Tibial artery (tissue), 4 donors: Measurements from ENCODE around the gene PSTK.

ENCODE experiments used
- DNase-seq, 2 donors: peaks; one replicate each; pipeline ENCODE4 v3.0.0-alpha.2; 2019
- H3K27ac ChIP-seq, 2 donors: fragments of 200-600 bp; sonication (generic) in 1 of 2; 1 replicate in 1 of 2; 2 replicates in 1 of 2; pipeline ENCODE4 v1.5.1; 2018 to 2019; ENCODE audit warnings: mild to moderate bottlenecking in 1 of 2
- H3K27me3 ChIP-seq, 2 donors: fragments of 200-600 bp; sonication (generic) in 1 of 2; one replicate each; pipeline versions ENCODE4 v1.5.1 to v1.6.0; 2016 to 2019
- H3K36me3 ChIP-seq, 3 donors: fragments of 200-600 bp; sonication (generic) in 2 of 3; one replicate each; pipeline ENCODE4 v1.5.1; 2016 to 2019; ENCODE audit warnings: mild to moderate bottlenecking in 2 of 3
- H3K4me1 ChIP-seq, 4 donors: fragments of 200-600 bp; sonication (generic) in 2 of 4; 1 replicate in 3 of 4; 2 replicates in 1 of 4; pipeline ENCODE4 v1.5.1; 2016 to 2019
- H3K4me3 ChIP-seq, 2 donors: fragments of 200-600 bp; sonication (generic) in 1 of 2; 1 replicate in 1 of 2; 2 replicates in 1 of 2; pipeline ENCODE4 v1.5.1; 2018 to 2019; ENCODE audit warnings: mild to moderate bottlenecking in 2 of 2
- H3K9me3 ChIP-seq, 3 donors: fragments of 200-600 bp; sonication (generic) in 1 of 3; one replicate each; pipeline ENCODE4 v1.5.1; 2016 to 2019
- CTCF ChIP-seq, 2 experiments: fragments of 200-600 bp in 1 of 2; fragments of 450-650 bp in 1 of 2; IDR thresholded peaks; one replicate each; pipeline ENCODE4 v1.5.1; 2017 to 2019; ENCODE audit warnings: antibody characterized with exemption in 2 of 2, mild to moderate bottlenecking in 1 of 2, moderate library complexity in 1 of 2
- intact Hi-C: fragments of 100-400 bp; cut with DNase I; formaldehyde crosslinking; loops from one replicate; pipeline ENCODE4 v1.15.0; 2023; ENCODE audit warnings: low total_unique reads

The PSTK gene

GRCh38 chr10:123014772-123015171 is 34.6 kb downstream of the PSTK start:
- no peak for DNase-seq
- Histone ChIP-seq H3K36me3 (peaks cover 0 to 4% (median 0%) of the 10 kb centered on the region in 3 donors), H3K27me3 (no peaks in the 10 kb centered on the region), H3K4me3 (no peak overlapping the region), H3K27ac (no peak overlapping the region), H3K9me3 (no peaks in the 10 kb centered on the region), H3K4me1 (peaks cover 0 to 12% (median 4%) of the 10 kb centered on the region in 4 donors)
- TF ChIP-seq CTCF (IDR thresholded peaks at IDR 0.05) = no peak
- intact Hi-C loops = loop anchor here (10.0 kb wide), 1 partner anchor 60 kb away; the partner anchor contains the start of gene C10orf88

- Histone ChIP-seq H3K9me3 (no peaks in the 10 kb centered on the region), H3K4me3 (no peak overlapping the region), H3K4me1 (peaks cover 0 to 4% (median 0%) of the 10 kb centered on the region in 4 donors), H3K27me3 (no peaks in the 10 kb centered on the region), H3K36me3 (peaks cover 0 to 4% (median 0%) of the 10 kb centered on the region in 3 donors), H3K27ac (no peak overlapping the region)
- DNase-seq = no peak
- intact Hi-C loops = loop anchor here (10.0 kb wide), 1 partner anchor 61 kb away; the partner anchor contains the start of gene C10orf88
- TF ChIP-seq CTCF (IDR thresholded peaks at IDR 0.05) = no peak
Observed at GRCh38 chr10:123016228-123016627, 36.0 kb downstream of the PSTK start.

- H3K4me3 ChIP-seq = no peak overlapping the region
- H3K9me3 ChIP-seq = no peaks in the 10 kb centered on the region
- no peak overlapping the region for H3K27ac ChIP-seq
- intact Hi-C loops = loop anchor here (10.0 kb wide), 1 partner anchor 63 kb away; the partner anchor contains the start of gene C10orf88
- no peaks in the 10 kb centered on the region for H3K27me3 ChIP-seq
- H3K4me1 ChIP-seq = peaks cover 0 to 4% (median 0%) of the 10 kb centered on the region in 4 donors
- H3K36me3 ChIP-seq = peaks cover 0 to 2% (median 0%) of the 10 kb centered on the region in 3 donors
- no peak for TF ChIP-seq CTCF (IDR thresholded peaks at IDR 0.05)
- no peak for DNase-seq
Observed at GRCh38 chr10:123017421-123018165, 37.4 kb downstream of the PSTK start.

GRCh38 chr10:123018531-123018930 is 38.3 kb downstream of the PSTK start:
- DNase-seq = no peak
- no peaks in the 10 kb centered on the region for H3K27me3 ChIP-seq
- no peaks in the 10 kb centered on the region for H3K9me3 ChIP-seq
- intact Hi-C loops = loop anchor here (10.0 kb wide), 1 partner anchor 64 kb away; the partner anchor contains the start of gene C10orf88
- peaks cover 0 to 4% (median 0%) of the 10 kb centered on the region in 4 donors for H3K4me1 ChIP-seq
- no peaks in the 10 kb centered on the region for H3K36me3 ChIP-seq
- H3K27ac ChIP-seq = no peak overlapping the region
- no peak for TF ChIP-seq CTCF (IDR thresholded peaks at IDR 0.05)
- H3K4me3 ChIP-seq = no peak overlapping the region

- no peaks in the 10 kb centered on the region for H3K9me3 ChIP-seq
- TF ChIP-seq CTCF (IDR thresholded peaks at IDR 0.05) = no peak
- no peak overlapping the region for H3K4me3 ChIP-seq
- no peaks in the 10 kb centered on the region for H3K27me3 ChIP-seq
- H3K4me1 ChIP-seq = peaks cover 0 to 4% (median 0%) of the 10 kb centered on the region in 4 donors
- intact Hi-C loops = loop anchor here (10.0 kb wide), 1 partner anchor 64 kb away; the partner anchor contains the start of gene C10orf88
- no peaks in the 10 kb centered on the region for H3K36me3 ChIP-seq
- no peak for DNase-seq
- H3K27ac ChIP-seq = no peak overlapping the region
Observed at GRCh38 chr10:123019264-123019663, 39.1 kb downstream of the PSTK start.
